LNCaP clone FGC (cell line): ENCODE results near the gene GFOD1.
A peak's percentile ranks its signal among the peaks of the same experiment; 100 is the strongest.

ENCODE experiments used
- DNase-seq: peaks from one replicate; pipeline ENCODE4 v3.0.0-alpha.2; 2011; ENCODE audit warnings: low read depth
- H3K4me3 ChIP-seq: 2 replicates; pipeline ENCODE4 v1.5.1; 2011; ENCODE audit warnings: mild to moderate bottlenecking, low read depth, low read length, control low read depth
- TF ChIP-seq, protein P1 (sequence below): IDR thresholded peaks from 2 replicates; pipeline ENCODE4 v1.5.1; 2012; ENCODE audit warnings: mild to moderate bottlenecking; ENCODE audit not compliant: control insufficient read depth, insufficient read depth; ENCODE audit errors: extremely low read depth

Gene GFOD1

DNA sequence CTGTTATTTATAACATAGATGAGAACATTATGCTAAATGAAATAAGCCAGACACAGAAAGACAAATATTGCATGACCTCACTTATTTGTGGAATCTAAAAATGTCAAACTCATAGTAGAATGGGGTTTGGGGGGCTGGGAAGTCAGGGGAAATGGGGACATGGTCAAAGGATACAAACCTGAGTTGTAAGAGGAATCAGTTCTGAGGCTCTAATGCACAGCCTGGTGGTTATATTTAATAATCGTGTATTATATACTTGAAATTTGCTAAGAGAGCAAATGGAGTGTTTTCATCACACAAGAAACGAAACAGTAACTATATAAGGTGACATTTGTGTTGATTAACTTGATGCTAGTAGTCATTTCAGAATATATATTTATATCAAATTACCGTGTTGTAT is 40.8 kb upstream of the GFOD1 start:
- TF ChIP-seq, protein P1, sequence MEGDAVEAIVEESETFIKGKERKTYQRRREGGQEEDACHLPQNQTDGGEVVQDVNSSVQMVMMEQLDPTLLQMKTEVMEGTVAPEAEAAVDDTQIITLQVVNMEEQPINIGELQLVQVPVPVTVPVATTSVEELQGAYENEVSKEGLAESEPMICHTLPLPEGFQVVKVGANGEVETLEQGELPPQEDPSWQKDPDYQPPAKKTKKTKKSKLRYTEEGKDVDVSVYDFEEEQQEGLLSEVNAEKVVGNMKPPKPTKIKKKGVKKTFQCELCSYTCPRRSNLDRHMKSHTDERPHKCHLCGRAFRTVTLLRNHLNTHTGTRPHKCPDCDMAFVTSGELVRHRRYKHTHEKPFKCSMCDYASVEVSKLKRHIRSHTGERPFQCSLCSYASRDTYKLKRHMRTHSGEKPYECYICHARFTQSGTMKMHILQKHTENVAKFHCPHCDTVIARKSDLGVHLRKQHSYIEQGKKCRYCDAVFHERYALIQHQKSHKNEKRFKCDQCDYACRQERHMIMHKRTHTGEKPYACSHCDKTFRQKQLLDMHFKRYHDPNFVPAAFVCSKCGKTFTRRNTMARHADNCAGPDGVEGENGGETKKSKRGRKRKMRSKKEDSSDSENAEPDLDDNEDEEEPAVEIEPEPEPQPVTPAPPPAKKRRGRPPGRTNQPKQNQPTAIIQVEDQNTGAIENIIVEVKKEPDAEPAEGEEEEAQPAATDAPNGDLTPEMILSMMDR, result 0 out of 2 replicates have a peak, but pooled peaks have one; percentile 20
- no peak overlapping the region for H3K4me3 ChIP-seq
- no peak for DNase-seq

DNA sequence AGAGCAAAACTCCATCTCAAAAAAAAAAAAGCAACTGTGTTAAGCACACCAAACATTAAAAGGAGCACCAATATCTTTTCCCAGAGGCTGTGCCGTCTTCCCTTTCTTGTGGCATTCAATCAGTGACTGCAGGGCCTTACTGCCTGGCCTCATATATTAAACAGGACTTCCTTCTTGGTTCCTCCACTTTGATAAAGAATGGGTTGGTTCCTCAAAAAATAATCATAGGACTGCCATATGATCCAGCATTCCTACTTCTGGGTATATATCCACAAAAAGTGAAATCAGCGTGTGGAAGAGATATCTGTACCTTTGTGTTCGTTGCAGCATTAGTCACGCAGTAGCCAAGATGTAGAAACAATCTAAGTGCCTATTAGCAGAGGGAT is 40.3 kb upstream of the GFOD1 start:
- TF ChIP-seq, protein P1, result no peak
- H3K4me3 ChIP-seq, result no peak overlapping the region
- no peak for DNase-seq

DNA sequence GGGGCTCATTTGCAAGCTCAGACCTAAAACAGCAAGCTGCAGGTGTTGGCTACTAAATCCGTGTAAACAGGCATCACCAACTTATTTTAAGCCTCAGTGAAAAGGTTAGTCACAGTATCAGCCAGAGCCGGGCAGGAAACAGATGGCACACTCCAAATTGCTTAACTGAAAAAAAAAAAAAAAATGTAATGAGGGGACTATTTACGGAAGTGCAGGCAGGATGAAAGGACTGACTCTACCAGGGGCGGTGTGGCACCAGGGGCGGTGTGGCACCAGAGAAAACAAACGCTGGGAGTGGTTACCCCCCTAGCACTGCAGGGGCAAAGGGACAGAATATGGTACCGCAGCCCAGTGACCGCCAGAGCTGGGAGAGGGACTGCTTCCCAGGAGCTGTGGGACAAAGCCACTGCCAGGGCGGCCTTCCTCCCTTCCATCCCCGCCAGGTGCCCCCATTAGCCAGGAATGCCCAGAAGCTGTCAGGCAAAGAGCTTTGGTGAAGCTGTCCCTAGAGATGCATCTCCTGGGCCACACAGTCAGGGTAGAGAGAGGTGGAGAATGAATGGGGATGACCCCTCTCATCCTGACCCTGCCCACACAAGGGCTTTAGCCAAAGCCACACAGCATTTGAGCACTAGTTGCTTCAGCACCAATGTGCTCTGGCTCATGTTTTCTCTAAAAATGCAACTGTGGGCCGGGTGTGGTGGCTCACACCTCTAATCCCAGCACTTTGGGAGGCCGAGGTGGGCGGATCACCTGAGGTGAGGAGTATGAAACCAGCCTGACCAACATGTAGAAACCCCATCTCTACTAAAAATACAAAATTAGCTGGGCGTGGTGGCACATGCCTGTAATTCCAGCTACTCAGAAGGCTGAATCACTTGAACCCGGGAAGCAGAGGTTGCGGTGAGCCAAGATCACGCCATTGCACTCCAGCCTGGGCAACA is 39.6 kb upstream of the GFOD1 start:
- TF ChIP-seq, protein P1, result no peak
- no peak overlapping the region for H3K4me3 ChIP-seq
- DNase-seq, result no peak

DNA sequence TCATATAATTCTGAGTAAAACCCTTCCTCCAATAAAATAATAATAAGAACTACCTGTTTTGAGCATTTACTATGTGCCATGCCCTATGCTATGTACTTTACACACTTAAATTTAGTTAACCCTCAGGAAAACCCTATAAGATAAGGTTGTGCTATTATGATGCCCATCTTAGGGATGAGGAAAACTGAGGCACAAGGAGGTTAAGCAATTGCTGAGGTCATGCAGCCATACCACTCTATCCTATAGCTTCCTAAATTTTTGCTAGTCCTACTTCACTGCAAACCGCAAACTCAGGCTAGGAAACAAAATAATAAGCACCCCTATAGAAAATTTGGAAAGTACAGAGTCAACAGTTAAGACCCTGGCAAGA is 38.9 kb upstream of the GFOD1 start:
- H3K4me3 ChIP-seq, result no peak overlapping the region
- TF ChIP-seq, protein P1, result no peak
- no peak for DNase-seq

DNA sequence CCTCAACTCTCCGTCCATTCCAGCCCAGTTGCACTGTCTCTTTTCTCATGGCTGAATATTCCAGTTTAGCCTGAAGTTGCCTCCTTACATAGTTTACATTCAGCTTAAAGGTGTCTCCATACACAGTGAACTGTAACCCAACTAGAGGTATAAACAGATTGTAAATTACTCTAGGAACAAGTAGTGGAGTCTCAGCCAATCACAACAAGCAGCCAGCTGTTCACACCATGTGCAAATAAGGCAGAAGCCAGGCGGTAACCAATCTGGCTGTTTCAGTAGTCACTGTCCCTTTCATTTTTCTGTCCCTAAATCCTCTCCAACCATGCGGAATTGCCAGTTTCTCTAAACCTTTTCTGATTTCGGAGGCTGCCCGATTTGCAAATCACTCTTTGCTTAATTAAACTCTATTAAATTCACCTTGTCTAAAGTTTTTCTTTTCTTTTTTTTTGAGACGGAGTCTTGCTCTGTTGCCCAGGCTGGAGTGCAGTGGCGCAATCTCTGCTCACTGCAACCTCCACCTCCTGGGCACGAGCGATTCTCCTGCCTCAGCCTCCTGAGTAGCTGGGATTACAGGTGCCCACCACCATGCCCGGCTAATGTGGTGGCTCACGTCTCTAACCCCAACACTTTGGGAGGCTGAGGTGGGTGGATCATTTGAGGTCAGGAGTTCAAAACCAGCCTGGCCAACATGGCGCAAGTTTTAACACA is 37.6 kb upstream of the GFOD1 start:
- H3K4me3 ChIP-seq, result no peak overlapping the region
- DNase-seq, result no peak
- TF ChIP-seq, protein P1, result no peak

DNA sequence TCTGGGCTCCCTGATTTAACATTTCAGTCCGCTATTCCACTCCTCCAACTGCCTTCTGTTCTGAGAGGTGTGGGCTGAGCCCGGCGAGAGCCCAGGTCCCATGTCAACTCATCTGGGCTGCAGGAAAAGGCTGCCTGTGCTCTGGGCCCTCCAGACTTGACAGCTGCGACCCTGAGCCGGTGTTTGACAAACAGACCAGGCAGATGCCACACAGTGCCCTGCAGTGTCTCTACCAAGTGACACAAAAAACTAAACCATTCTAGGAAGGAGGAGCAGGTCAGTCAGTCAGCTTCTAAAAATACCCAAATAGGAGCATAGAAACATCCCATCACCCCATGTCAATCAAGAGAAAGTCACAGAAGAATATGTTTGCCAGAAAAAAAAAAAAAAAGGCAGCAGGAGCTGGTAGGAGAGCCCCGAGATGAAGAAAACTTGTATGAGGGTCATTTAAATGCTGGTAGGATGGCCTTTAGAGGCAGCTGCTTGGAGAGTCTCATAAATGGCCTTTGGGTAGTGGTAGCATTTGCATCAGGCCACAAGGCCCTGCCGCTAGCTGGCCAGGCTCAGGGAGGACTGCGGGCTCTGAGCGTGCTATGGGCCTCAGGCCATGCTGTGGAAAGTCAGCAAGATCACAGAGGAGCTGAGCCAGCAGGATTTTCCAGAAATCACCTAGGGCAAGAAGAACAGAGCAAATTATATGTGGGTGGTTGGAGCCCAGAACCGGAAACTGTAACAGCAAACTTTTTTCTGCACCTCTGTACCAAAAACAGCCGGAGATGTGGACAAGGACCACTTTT is 36.6 kb upstream of the GFOD1 start:
- H3K4me3 ChIP-seq, result no peak overlapping the region
- DNase-seq, result no peak
- TF ChIP-seq, protein P1, result no peak
